ENCODE data around the gene MPZL1. TPM values are rescaled to one million over a fixed set of nuclear protein-coding genes. Genes with fewer than 3 reads are reported as not detected.

The MPZL1 gene
- total and polyA plus RNA-seq, 2 of the 13 experiments (the other 11 are each of a cell fraction or from before 2014, with no cell fraction given) = 38.0 to 68.7 TPM

DNA sequence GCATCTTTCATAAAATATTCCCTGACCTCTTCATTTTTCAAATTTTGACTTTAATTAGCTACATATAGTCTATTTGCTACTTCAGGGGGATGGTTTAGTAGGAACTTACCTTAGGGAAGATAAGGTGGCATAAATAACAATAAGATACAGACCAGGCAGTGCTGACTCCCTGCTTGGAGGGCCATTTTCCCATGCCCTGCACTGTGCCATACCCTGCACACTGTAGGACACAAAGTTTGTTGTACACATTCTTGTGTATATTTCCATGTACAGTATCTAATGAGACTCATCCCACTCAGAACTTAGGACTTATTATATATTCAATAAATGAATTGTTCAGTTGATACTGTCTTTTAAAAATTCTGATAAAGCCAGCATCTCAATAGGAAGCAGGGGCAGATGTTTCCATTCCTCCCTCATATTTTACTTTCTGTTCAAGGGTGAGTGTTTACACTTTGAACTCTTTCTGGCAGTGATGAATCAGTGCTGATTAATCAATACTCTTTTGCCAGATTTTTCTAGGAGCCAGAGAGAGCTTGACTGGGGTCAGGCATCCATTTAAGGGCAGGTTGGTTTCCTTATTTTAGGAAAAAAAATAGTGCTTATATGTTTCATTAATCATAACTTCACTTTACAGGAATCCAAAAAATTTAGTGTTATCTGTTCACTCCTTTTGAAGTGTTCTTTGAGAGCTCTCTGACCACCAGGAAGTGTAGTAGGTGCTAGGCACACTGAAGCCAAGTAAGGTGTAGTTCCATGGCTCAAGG is 30.6 kb downstream of the MPZL1 start:
- Histone ChIP-seq H3K9ac (ENCODE audit: insufficient read depth, low read depth, low read length) (no peak overlapping the region), H3K27me3 (ENCODE audit: control insufficient read depth in 1 of 2, insufficient read depth in 2 of 2, low read length in 2 of 2) (no peaks in the 10 kb centered on the region), H3K9me3 (ENCODE audit: low read length) (no peaks in the 10 kb centered on the region), H3K4me3 (replicated peaks in 1 of 3; ENCODE audit: insufficient read depth in 1 of 3, low read depth in 2 of 3, low read length in 3 of 3) (no peak overlapping the region), H2AFZ (ENCODE audit: low read length) (no peak overlapping the region), H3K36me3 (replicated peaks in 1 of 2; ENCODE audit: control insufficient read depth in 1 of 2, insufficient read depth in 2 of 2, low read length in 2 of 2) (peaks cover 0 to 1% of the 10 kb centered on the region in 2 experiments; a peak in 1 of 5 replicates), H3K4me2 (ENCODE audit: low read depth, low read length) (no peak overlapping the region), H3K27ac (ENCODE audit: extremely low read length, insufficient read depth, low read length) (peak overlapping the region; percentile 9), H3K79me2 (ENCODE audit: insufficient read depth, low read length) (peaks cover 44% of the 10 kb centered on the region), H4K20me1 (ENCODE audit: insufficient read depth, low read length) (no peaks in the 10 kb centered on the region), H3K4me1 (ENCODE audit: insufficient read depth, low read length) (peaks cover 60% of the 10 kb centered on the region)
- ATAC-seq = peak; percentile 86
- POLR2A ChIA-PET = no interaction called here
- in situ Hi-C loops (cut with HindIII; ENCODE audit: extremely low pct_ligation_motif_present, low pct_unique_long_range_greater_than_20kb) (no loop called here), intact Hi-C loops (cut with micrococcal nuclease; ENCODE audit: unreplicated experiment) (no loop called here)
- FAIRE-seq = no peak
- peak; percentile 25 for DNase-seq (ENCODE audit: low spot score)
- CTCF ChIA-PET (ENCODE audit: low intra/inter-chr PET ratio, low total read pairs) = no interaction called here
- BruUV-seq (replicated peaks) = no TSS peak
- TF ChIP-seq GFI1 (CRISPR knock-in tag; IDR thresholded peaks at IDR 0.05; ENCODE audit: borderline replicate concordance) (peak; percentile 77; the same call in 1 of the 2 replicates), HNF4A (CRISPR knock-in tag; IDR thresholded peaks at IDR 0.05) (0 out of 2 replicates have a peak, but pooled peaks have one; percentile 19), TEAD2 (CRISPR knock-in tag; IDR thresholded peaks at IDR 0.05) (no peak), ZBTB38 (CRISPR knock-in tag; IDR thresholded peaks at IDR 0.05) (no peak), NR2C2 (CRISPR knock-in tag; IDR thresholded peaks at IDR 0.05; ENCODE audit: borderline replicate concordance) (peak; percentile 11; the same call in 1 of the 2 replicates), ATF1 (CRISPR knock-in tag; IDR thresholded peaks at IDR 0.05) (0 out of 2 replicates have a peak, but pooled peaks have one; percentile 12), GATAD2A (CRISPR knock-in tag; IDR thresholded peaks at IDR 0.05) (0 out of 2 replicates have a peak, but pooled peaks have one; percentile 55), HMG20A (CRISPR knock-in tag; IDR thresholded peaks at IDR 0.05; ENCODE audit: borderline replicate concordance) (peak; percentile 19; the same call in 1 of the 2 replicates), SYNCRIP (IDR thresholded peaks at IDR 0.05; ENCODE audit: insufficient read depth, low read depth, low read length) (no peak), ONECUT2 (CRISPR knock-in tag; IDR thresholded peaks at IDR 0.05) (0 out of 2 replicates have a peak, but pooled peaks have one; percentile 30), FOXA3 (CRISPR knock-in tag; IDR thresholded peaks at IDR 0.05) (peak; percentile 51), GATA4 (IDR thresholded peaks at IDR 0.05; ENCODE audit: borderline replicate concordance, low read depth) (no peak), HNF4G (IDR thresholded peaks at IDR 0.05; ENCODE audit: borderline replicate concordance, low read depth, low read length) (0 out of 2 replicates have a peak, but pooled peaks have one; percentile 19), HNF4G (CRISPR knock-in tag; IDR thresholded peaks at IDR 0.05; ENCODE audit: borderline replicate concordance, low read depth) (no peak), ZFYVE20 (CRISPR knock-in tag; IDR thresholded peaks at IDR 0.05; ENCODE audit: borderline replicate concordance, low read depth) (no peak), FOSL2 (CRISPR knock-in tag; IDR thresholded peaks at IDR 0.05) (peak; percentile 73)
- TF ChIP-seq, protein P1, sequence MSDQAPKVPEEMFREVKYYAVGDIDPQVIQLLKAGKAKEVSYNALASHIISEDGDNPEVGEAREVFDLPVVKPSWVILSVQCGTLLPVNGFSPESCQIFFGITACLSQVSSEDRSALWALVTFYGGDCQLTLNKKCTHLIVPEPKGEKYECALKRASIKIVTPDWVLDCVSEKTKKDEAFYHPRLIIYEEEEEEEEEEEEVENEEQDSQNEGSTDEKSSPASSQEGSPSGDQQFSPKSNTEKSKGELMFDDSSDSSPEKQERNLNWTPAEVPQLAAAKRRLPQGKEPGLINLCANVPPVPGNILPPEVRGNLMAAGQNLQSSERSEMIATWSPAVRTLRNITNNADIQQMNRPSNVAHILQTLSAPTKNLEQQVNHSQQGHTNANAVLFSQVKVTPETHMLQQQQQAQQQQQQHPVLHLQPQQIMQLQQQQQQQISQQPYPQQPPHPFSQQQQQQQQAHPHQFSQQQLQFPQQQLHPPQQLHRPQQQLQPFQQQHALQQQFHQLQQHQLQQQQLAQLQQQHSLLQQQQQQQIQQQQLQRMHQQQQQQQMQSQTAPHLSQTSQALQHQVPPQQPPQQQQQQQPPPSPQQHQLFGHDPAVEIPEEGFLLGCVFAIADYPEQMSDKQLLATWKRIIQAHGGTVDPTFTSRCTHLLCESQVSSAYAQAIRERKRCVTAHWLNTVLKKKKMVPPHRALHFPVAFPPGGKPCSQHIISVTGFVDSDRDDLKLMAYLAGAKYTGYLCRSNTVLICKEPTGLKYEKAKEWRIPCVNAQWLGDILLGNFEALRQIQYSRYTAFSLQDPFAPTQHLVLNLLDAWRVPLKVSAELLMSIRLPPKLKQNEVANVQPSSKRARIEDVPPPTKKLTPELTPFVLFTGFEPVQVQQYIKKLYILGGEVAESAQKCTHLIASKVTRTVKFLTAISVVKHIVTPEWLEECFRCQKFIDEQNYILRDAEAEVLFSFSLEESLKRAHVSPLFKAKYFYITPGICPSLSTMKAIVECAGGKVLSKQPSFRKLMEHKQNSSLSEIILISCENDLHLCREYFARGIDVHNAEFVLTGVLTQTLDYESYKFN (CRISPR knock-in tag; conservative IDR thresholded peaks at IDR 0.05) = 0 out of 2 replicates have a peak, but pooled peaks have one; percentile 38
